WERI-Rb-1 (cell line): ENCODE results near the gene DISC1.
"Not testable (repeated sequence)": the region's sequence is repeated elsewhere in the genome, so short reads cannot be mapped to it uniquely, and the experiment has no call there.

Experiments used
- DNase-seq: peaks from one replicate; pipeline ENCODE4 v3.0.0-alpha.2; 2020
- H3K27ac ChIP-seq: fragments of 250-450 bp; sonication (Bioruptor Pico); 2 replicates; pipeline ENCODE4 v1.5.1; 2020; ENCODE audit warnings: mild to moderate bottlenecking, moderate library complexity
- H3K27me3 ChIP-seq: fragments of 250-450 bp; sonication (Bioruptor Pico); 2 replicates; pipeline ENCODE4 v1.5.1; 2021; ENCODE audit warnings: mild to moderate bottlenecking, low read depth, moderate library complexity; ENCODE audit not compliant: insufficient read depth, severe bottlenecking
- H3K36me3 ChIP-seq: fragments of 250-450 bp; sonication (Bioruptor Pico); 2 replicates; pipeline ENCODE4 v1.5.1; 2020; ENCODE audit warnings: mild to moderate bottlenecking, moderate library complexity
- H3K4me3 ChIP-seq: 2 replicates; pipeline ENCODE4 v1.5.1; 2011; ENCODE audit warnings: low read depth, mild to moderate bottlenecking, control low read depth, low read length
- H3K9me3 ChIP-seq: fragments of 250-450 bp; sonication (Bioruptor Pico); 2 replicates; pipeline ENCODE4 v1.5.1; 2021; ENCODE audit warnings: mild to moderate bottlenecking, moderate library complexity; ENCODE audit not compliant: severe bottlenecking
- CTCF ChIP-seq: IDR thresholded peaks from 2 replicates; pipeline ENCODE4 v1.5.1; 2011; ENCODE audit warnings: low read depth, mild to moderate bottlenecking, control low read depth, inconsistent platforms, low read length

The DISC1 gene

DNA sequence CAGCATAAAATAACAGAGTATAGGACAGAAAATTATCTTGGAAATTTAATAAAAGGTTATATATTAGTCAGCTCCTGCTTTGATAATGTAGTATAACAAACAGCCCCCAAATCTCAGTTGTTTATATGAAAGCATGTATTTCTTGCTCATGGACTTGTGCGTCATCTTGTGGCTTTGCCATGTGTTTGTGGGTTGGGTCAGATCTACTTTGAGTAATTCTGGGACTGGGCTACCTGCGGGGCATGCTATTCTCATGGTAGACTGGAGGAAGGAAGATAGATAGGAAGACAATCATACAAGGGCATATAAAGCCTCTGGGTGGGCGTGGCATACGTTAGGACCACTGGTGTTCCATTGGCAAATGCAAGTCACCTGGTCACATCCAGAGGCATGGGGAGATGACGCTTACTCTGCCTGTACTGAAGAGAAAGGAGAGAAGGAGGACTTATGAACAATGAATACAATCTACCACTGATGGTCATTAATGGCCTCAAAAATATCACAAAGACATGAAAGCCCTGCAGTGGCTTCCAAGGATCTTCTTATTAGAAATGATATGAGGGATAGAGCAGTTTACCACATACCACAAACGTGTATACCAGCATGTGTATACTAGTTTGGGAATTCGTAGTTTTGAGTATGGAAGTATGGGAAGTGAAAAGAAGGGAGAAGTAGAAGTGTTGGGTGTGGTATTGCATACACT lies 267.0 kb downstream of the DISC1 start:
- Histone ChIP-seq H3K27ac (no peak overlapping the region), H3K27me3 (no peaks in the 10 kb centered on the region), H3K4me3 (no peak overlapping the region), H3K9me3 (no peaks in the 10 kb centered on the region), H3K36me3 (no peaks in the 10 kb centered on the region)
- no peak for DNase-seq
- no peak for TF ChIP-seq CTCF

DNA sequence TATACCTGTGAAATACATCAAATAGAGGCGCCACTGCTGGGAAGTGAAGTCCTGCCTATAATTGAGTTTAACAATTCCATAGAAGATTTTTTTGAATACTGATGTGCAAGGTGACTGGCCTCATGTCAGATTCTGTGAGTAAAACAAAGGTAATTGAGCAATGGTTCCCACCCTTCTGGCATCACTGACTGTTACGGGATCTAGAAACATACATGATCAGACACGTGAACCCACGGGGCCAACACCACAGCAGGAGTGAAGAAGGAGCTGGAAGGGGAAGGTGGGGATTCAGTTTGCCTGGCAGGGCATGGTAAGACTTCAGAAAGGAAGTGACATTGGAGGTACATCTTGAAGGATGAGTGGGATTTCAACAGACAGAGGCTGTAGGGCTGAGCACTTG lies 270.2 kb downstream of the DISC1 start:
- Histone ChIP-seq H3K27ac (no peak overlapping the region), H3K9me3 (no peaks in the 10 kb centered on the region), H3K27me3 (no peaks in the 10 kb centered on the region), H3K36me3 (no peaks in the 10 kb centered on the region), H3K4me3 (no peak overlapping the region)
- DNase-seq, result no peak
- TF ChIP-seq CTCF, result no peak

GRCh38 chr1:231899046-231899445 lies 272.5 kb downstream of the DISC1 start:
- H3K27me3 ChIP-seq, result no peaks in the 10 kb centered on the region
- TF ChIP-seq CTCF, result no peak
- no peaks in the 10 kb centered on the region for H3K9me3 ChIP-seq
- no peak overlapping the region for H3K27ac ChIP-seq
- no peak for DNase-seq
- H3K4me3 ChIP-seq, result no peak overlapping the region
- no peaks in the 10 kb centered on the region for H3K36me3 ChIP-seq

DNA sequence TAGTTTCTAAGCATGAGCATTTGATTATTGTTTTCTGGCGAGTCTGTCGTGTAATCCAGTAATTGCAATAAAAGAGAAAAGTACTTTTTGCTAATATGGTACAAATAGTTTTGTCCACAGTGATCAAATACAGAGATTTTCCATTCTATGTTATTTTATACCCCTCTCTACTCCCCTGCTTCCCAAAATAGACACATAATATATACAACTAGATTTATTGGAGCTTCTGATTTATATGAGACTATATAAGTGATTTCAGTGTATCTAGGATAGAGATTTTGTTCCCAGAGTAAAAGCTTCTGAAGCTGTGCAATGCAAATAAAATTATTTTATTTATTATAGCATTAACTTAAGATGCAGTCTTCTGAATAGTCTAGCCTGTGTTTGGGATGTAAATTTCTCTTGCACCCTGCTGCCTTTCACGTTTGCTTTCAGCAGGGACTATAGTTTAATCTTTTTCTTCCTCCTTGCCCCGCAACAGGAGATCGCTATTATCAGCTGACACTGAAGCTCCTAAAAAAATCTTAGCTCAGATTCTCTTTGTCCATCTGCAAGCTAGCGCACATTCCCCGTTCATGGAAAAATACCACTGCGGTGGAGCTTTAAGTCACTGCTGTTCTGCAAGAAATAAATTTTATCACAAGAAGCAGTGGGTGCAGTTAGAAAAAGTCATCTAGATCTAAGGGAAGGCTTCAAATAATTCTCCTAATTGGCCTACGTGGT lies 273.3 kb downstream of the DISC1 start:
- peaks cover 6% of the 10 kb centered on the region for H3K9me3 ChIP-seq
- H3K27me3 ChIP-seq, result no peaks in the 10 kb centered on the region
- TF ChIP-seq CTCF, result no peak
- no peak for DNase-seq
- no peak overlapping the region for H3K4me3 ChIP-seq
- no peaks in the 10 kb centered on the region for H3K36me3 ChIP-seq
- no peak overlapping the region for H3K27ac ChIP-seq

DNA sequence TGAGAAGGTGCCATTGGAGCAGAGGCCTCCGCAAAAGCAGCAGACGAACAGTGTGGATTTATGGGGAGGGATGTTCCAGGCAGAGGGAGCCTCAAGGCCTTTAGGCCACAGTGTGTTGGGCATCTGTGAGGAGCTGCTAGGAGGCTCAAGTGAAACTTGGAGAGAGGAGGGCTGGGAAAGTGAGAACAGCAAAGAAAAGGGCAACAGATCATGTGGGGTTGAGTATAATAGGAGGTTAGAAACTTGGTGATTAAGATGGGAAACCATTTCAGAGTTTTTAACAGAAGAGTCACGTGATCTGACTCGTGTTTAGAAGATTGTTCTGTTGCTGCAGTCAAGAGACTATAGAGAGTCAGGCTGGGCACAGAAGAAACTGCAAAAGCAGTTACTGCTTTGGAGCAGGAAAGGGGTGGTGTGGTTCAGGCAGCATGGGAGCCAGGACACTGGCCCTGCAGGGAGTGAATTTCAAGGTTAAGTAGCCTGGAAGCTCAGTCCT lies 277.0 kb downstream of the DISC1 start:
- no peak for TF ChIP-seq CTCF
- Histone ChIP-seq H3K36me3 (no peaks in the 10 kb centered on the region), H3K4me3 (no peak overlapping the region), H3K9me3 (peaks cover 14% of the 10 kb centered on the region), H3K27ac (no peak overlapping the region), H3K27me3 (no peaks in the 10 kb centered on the region)
- no peak for DNase-seq

DNA sequence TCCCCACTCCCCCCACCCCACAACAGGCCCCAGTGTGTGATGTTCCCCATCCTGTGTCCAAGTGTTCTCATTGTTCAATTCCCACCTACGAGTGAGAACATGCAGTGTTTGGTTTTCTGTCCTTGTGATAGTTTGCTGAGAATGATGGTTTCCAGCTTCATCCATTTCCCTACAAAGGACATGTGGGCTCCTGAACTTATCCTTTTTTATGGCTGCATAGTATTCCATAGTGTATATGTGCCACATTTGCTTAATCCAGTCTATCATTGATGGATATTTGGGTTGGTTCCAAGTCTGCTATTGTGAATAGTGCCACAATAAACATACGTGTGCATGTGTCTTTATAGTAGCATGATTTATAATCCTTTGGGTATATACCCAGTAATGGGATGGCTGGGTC lies 280.7 kb downstream of the DISC1 start:
- not testable (repeated sequence) for DNase-seq, H3K27ac ChIP-seq, H3K4me3 ChIP-seq, H3K36me3 ChIP-seq, H3K27me3 ChIP-seq
- H3K9me3 ChIP-seq, result peaks cover 14% of the 10 kb centered on the region
